ENCODE measurements around the gene HDLBP.
"Not testable (repeated sequence)": the region's sequence is repeated elsewhere in the genome, so short reads cannot be mapped to it uniquely, and the experiment has no call there.

Gene HDLBP

GRCh38 chr2:241304039-241304670, 11.3 kb downstream of the HDLBP start:
- in situ Hi-C loops (cut with MboI; ENCODE audit: low sequenced_read_pairs): no loop called here

GRCh38 chr2:241302759-241303651, 12.5 kb downstream of the HDLBP start:
- in situ Hi-C loops (cut with MboI; ENCODE audit: low sequenced_read_pairs): no loop called here

- in situ Hi-C loops (cut with MboI; ENCODE audit: low sequenced_read_pairs): no loop called here
These were observed 13.4 kb downstream of the HDLBP start for GRCh38 chr2:241302083-241302482.

GRCh38 chr2:241300000-241300399, 15.5 kb downstream of the HDLBP start:
- in situ Hi-C loops (cut with MboI; ENCODE audit: low sequenced_read_pairs): no loop called here

DNA sequence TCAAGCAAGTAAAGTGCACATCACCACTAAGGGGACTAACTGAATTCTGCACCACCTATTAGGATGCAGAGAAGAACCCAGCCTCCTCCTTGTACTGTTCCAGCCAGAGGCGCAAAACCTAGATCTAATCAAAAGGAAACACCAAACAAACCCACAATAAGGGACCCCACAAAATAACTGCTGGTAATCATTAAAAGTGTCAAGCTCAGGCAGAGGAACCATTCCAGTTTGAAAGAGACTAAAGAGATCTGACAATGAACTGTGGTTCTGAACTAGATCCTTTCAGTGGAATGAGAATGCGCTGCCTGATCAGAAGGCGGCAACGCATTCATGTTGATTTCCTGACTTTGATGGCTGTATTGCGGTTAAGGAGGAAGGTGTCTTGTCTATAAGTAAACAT, 16.8 kb downstream of the HDLBP start:
- in situ Hi-C loops (cut with MboI; ENCODE audit: low sequenced_read_pairs): no loop called here

- in situ Hi-C loops (cut with MboI; ENCODE audit: low sequenced_read_pairs): no loop called here
These were observed 18.7 kb downstream of the HDLBP start for GRCh38 chr2:241296767-241297166.

DNA sequence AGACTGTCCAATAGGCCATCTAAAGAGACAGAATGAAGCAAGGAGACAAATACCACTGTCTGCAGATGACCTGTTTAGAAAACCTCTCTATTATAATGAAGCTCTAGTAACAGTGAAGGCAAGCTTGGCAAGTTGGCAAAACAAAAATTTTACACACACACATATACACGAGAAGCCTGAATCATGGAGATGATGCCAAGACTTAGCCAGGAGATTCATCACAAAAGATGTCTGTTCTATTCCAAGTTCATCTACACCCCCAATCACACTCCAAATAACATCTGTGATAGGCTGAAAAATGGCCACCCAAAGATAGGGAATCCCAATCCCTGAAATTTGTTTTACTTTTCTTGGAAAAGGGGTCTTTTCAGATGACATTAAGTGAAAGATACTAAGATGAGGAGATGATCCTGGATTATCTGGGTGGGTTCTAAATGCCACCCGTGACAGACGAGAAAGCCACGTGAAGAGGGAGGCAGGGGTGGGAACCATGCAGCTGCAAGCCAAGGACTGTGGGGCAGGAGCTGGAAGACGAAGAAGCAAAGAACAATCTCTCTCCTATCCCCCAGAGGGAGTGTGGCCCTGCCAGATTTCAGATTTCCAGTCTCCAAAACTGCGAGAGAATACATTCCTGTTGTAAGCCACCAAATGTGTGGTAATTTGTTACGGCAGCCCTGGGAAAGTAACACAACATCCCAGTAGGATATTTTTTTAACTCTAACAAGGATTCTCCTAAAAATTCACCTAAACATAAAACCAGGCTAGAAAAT, 20.0 kb downstream of the HDLBP start:
- in situ Hi-C loops (cut with MboI; ENCODE audit: low sequenced_read_pairs): no loop called here

GRCh38 chr2:241293378-241293797, 22.1 kb downstream of the HDLBP start:
- in situ Hi-C loops (cut with MboI; ENCODE audit: low sequenced_read_pairs): not testable (repeated sequence)

GRCh38 chr2:241291977-241292376, 23.5 kb downstream of the HDLBP start:
- in situ Hi-C loops (cut with MboI; ENCODE audit: low sequenced_read_pairs): no loop called here

- in situ Hi-C loops (cut with MboI; ENCODE audit: low sequenced_read_pairs): no loop called here
These were observed 24.3 kb downstream of the HDLBP start for GRCh38 chr2:241291153-241291552.

GRCh38 chr2:241289597-241289996, 25.9 kb downstream of the HDLBP start:
- in situ Hi-C loops (cut with MboI; ENCODE audit: low sequenced_read_pairs): no loop called here

- in situ Hi-C loops (cut with MboI; ENCODE audit: low sequenced_read_pairs): no loop called here
These were observed 26.4 kb downstream of the HDLBP start for GRCh38 chr2:241289053-241289452.

DNA sequence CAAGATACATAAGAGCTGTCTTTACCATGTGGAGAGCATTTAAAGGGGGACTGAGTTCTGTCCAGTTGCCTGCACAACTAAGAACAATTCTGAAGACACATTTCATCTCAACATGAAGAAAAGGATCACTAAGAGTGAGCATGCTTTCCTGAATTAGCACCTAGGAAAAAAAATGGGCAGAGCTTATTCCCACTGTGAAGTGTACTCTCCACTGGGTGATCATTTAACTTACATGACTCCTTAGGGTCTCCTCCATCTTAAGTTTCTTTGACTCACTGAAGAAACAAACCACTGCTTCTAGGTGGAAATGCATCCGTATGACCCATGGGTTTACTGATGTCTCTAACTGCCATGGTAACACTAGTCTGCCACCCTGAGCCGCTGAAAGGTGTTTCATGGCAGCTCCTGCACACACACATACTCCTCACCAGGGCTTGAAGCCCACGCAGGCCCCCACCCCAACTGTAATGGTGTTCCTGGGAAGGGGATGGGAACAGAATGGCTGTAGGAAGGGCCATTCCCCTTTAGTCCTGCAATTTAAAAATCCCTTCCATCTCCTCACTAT, 27.1 kb downstream of the HDLBP start:
- in situ Hi-C loops (cut with MboI; ENCODE audit: low sequenced_read_pairs): no loop called here

DNA sequence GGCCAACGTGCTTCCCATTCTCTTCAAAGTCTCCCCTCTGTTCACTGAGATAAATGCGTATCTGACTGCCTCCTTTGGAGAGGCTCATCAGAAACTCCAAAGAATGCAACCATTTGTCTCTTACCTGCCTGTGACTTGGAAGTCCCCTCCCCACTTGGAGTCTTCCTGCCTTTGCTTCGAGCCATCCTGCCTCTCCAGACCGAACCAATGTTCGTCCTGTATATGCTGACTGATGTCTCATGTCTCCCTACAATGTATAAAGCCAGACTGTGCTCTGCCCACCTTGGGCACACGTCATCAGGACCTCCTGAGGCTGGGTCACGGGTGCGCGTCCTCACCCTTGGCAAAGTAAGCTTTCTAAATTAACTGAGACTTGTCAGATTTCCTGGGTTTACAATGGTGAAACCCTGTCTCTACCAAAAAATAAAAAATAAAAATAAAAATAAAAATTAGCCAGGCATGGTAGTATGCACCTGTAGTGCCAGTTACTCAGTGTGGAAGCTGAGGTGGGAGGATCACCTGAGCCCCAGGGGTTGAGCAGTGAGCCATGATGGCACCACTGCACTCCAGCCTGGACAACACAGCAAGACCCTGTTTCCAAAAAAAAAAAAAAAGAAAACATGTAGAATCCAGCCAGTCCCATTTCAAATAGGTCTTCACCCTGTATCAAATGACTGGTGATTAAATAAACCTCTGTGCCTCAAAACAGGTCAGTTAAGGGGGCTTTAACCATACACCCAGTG, 29.0 kb downstream of the HDLBP start:
- in situ Hi-C loops (cut with MboI; ENCODE audit: low sequenced_read_pairs): no loop called here

DNA sequence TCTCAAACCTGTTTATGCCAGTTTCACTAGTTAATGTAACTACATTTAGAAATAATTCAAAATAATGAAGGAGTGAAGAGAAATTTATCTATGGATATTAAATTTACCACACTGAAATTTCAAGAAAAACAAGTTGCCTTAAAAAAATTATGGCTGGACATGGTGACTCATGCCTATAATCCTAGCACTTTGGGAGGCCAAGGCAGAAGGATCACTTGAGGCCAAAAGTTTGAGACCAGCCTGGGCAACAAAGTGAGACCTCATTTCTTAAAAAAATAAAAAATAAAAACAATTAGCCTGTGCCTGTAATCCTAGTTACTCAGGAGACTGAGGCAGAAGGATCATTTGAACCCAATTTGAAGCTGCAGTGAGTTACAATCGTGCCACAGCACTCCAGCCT, 29.9 kb downstream of the HDLBP start:
- in situ Hi-C loops (cut with MboI; ENCODE audit: low sequenced_read_pairs): no loop called here

GRCh38 chr2:241282555-241282954, 32.9 kb downstream of the HDLBP start:
- in situ Hi-C loops (cut with MboI; ENCODE audit: low sequenced_read_pairs): no loop called here

DNA sequence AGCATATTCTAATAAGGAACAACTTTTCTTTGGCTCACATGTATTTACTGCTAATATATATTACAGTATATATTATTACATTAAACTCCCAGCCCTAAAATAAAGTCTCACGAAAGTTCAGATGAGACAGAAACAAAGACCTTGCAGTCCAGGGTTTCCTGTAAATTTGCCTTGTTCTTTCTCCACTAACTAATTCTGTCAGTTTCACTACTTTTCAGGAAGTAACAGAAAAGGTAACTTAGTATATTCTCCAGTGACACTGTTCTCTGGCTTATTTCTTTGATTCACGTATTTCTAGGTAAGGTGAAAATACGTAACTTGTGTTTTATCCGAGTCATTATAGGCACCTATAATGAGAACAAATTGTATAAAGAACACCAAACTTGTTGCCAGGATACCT, 35.2 kb downstream of the HDLBP start:
- in situ Hi-C loops (cut with MboI; ENCODE audit: low sequenced_read_pairs): no loop called here

GRCh38 chr2:241279828-241280227, 35.6 kb downstream of the HDLBP start:
- in situ Hi-C loops (cut with MboI; ENCODE audit: low sequenced_read_pairs): no loop called here

GRCh38 chr2:241279413-241279812, 36.1 kb downstream of the HDLBP start:
- in situ Hi-C loops (cut with MboI; ENCODE audit: low sequenced_read_pairs): no loop called here

DNA sequence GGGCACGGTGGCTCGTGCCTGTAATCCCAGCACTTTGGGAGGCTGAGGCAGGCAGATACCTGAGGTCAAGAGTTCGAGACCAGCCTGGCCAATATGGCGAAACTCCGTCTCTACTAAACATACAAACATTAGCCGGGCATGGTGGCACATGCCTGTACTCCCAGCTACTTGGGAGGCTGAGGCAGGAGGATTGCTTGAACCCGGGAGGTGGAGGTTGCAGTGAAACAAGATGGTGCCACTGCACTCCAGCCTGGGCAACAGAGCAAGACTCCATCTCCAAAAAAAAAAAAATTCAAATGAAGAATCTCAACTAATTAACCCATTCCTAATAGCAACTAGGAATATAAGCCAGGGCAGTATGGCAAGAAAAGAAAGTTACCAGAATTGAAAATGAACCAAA, 37.2 kb downstream of the HDLBP start:
- in situ Hi-C loops (cut with MboI; ENCODE audit: low sequenced_read_pairs): not testable (repeated sequence)

GRCh38 chr2:241275910-241276309, 39.6 kb downstream of the HDLBP start:
- in situ Hi-C loops (cut with MboI; ENCODE audit: low sequenced_read_pairs): no loop called here

Measured in hTERT RPE-1 (cell line).